ENCODE data around the gene INHA.

Gene INHA

DNA sequence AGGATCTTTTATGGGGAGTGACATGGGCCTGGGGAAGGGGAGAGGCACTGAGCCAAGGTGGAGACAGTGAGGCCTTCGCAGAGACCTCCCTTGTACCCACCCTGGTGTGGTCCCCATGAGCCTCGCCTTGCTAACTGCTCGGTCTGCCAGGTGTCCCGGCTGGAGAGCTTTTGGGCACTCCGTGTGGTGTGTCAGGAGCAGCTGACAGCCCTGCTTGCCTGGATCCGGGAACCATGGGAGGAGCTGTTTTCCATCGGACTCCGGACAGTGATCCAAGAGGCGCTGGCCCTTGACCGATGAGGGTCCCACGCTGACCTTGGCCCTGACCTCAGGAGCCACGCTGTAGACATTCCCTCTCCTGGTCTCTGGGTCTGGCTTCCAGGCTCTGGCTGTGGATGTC is 43.8 kb downstream of the INHA start:
- DNase-seq, result no peak
- in situ Hi-C loops (cut with HindIII; ENCODE audit: low pct_ligation_motif_present, low sequenced_read_pairs), result no loop called here
- Histone ChIP-seq H3K36me3 (replicated peaks) (peaks cover 20% of the 10 kb centered on the region), H3K4me3 (ENCODE audit: low read depth, low read length) (no peak overlapping the region), H3K27me3 (replicated peaks) (no peaks in the 10 kb centered on the region), H3K27ac (no peak overlapping the region)
- TF ChIP-seq, protein P1, sequence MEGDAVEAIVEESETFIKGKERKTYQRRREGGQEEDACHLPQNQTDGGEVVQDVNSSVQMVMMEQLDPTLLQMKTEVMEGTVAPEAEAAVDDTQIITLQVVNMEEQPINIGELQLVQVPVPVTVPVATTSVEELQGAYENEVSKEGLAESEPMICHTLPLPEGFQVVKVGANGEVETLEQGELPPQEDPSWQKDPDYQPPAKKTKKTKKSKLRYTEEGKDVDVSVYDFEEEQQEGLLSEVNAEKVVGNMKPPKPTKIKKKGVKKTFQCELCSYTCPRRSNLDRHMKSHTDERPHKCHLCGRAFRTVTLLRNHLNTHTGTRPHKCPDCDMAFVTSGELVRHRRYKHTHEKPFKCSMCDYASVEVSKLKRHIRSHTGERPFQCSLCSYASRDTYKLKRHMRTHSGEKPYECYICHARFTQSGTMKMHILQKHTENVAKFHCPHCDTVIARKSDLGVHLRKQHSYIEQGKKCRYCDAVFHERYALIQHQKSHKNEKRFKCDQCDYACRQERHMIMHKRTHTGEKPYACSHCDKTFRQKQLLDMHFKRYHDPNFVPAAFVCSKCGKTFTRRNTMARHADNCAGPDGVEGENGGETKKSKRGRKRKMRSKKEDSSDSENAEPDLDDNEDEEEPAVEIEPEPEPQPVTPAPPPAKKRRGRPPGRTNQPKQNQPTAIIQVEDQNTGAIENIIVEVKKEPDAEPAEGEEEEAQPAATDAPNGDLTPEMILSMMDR (IDR thresholded peaks at IDR 0.05; ENCODE audit: low read depth, low read length, missing control alignments), result no peak

DNA sequence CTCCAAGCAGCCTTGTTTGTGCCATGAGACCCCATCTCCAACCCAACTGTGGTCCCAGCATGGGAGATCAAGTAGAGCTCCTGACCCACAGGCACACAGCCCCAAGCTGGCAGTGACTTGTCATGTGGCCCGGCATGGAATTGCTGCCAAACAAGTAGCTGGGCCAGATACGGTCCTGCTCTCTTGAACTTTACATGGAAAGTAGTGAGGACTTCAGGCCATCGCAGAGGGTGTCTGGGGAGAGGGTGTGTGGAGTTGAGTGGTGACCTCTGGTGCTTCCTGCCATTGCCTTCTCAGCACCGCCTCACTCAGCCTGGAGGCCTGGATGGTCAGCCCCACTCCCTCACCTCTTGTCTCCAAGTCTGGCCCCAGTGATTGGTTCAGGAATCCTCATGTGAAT is 44.4 kb downstream of the INHA start:
- no peak overlapping the region for H3K4me3 ChIP-seq (ENCODE audit: low read depth, low read length)
- no peak for DNase-seq
- TF ChIP-seq, protein P1 (IDR thresholded peaks at IDR 0.05; ENCODE audit: low read depth, low read length, missing control alignments), result no peak
- no peak overlapping the region for H3K27ac ChIP-seq
- in situ Hi-C loops (cut with HindIII; ENCODE audit: low pct_ligation_motif_present, low sequenced_read_pairs), result no loop called here
- H3K27me3 ChIP-seq (replicated peaks), result no peaks in the 10 kb centered on the region
- H3K36me3 ChIP-seq (replicated peaks), result peaks cover 19% of the 10 kb centered on the region

DNA sequence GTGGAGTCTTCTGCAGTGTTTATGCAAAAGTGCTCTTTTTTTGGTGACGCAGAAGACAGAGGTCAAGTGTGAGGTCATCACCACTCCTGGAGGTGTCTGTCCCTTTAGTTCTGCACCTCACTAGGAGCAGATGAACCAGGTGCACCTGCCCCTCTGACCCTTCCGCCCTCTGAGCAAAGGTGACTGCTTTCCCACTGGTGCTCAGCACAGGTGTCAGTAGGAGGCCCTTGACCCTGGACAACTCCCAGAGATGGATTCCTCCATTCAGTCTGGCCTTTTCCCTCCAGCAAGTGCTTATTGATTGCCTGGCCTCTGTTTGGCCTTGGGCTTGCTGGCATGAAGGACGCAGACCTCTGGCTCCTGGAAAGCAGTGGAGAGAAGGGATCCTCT is 46.6 kb downstream of the INHA start:
- peaks cover 11% of the 10 kb centered on the region for H3K36me3 ChIP-seq (replicated peaks)
- DNase-seq, result no peak
- H3K27ac ChIP-seq, result no peak overlapping the region
- TF ChIP-seq, protein P1 (IDR thresholded peaks at IDR 0.05; ENCODE audit: low read depth, low read length, missing control alignments), result no peak
- in situ Hi-C loops (cut with HindIII; ENCODE audit: low pct_ligation_motif_present, low sequenced_read_pairs), result no loop called here
- H3K4me3 ChIP-seq (ENCODE audit: low read depth, low read length), result no peak overlapping the region
- H3K27me3 ChIP-seq (replicated peaks), result no peaks in the 10 kb centered on the region

DNA sequence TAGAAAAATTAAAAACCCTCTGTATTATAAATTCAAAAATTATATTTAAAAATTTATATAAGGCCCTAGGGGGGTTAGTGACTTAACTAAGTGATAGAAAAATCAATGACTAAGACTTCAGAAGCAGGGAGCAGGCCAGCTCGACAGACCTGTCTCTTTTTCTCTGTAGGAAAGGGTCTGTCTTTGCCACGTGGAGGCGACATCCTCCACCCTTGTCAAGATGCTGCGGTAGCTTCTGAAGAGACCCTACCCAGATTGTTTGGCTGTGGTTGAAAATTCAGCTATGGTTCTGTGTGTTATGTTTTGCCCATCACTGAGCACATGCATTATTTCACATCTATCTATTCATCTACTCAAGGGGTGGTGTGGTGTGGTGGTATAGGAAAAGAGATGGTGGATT is 47.1 kb downstream of the INHA start:
- Histone ChIP-seq H3K27me3 (replicated peaks) (no peaks in the 10 kb centered on the region), H3K4me3 (ENCODE audit: low read depth, low read length) (no peak overlapping the region), H3K36me3 (replicated peaks) (peaks cover 7% of the 10 kb centered on the region), H3K27ac (no peak overlapping the region)
- in situ Hi-C loops (cut with HindIII; ENCODE audit: low pct_ligation_motif_present, low sequenced_read_pairs), result no loop called here
- TF ChIP-seq, protein P1 (IDR thresholded peaks at IDR 0.05; ENCODE audit: low read depth, low read length, missing control alignments), result peak; percentile 17
- no peak for DNase-seq

DNA sequence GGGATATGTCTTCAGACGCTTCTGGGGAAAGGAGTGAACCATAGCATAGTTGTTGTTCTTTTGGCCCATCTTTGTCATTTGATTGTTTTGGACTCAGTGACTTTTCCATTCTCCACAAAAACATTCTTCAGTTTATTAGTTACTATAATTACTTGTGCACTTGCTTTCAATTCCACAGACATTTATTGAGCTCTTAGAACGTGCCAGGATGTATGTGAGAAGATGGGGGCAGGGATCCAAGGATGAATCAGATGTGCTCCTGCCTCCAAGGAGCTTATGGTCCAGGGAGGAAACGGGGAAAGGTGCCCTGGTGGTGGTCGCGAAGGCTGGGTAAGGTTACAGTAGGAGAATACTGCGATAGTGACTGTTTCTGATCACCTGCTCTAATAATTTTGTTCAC is 48.4 kb downstream of the INHA start:
- Histone ChIP-seq H3K4me3 (ENCODE audit: low read depth, low read length) (no peak overlapping the region), H3K36me3 (replicated peaks) (peaks cover 4% of the 10 kb centered on the region), H3K27ac (no peak overlapping the region), H3K27me3 (replicated peaks) (no peaks in the 10 kb centered on the region)
- in situ Hi-C loops (cut with HindIII; ENCODE audit: low pct_ligation_motif_present, low sequenced_read_pairs), result no loop called here
- no peak for DNase-seq
- TF ChIP-seq, protein P1 (IDR thresholded peaks at IDR 0.05; ENCODE audit: low read depth, low read length, missing control alignments), result no peak

DNA sequence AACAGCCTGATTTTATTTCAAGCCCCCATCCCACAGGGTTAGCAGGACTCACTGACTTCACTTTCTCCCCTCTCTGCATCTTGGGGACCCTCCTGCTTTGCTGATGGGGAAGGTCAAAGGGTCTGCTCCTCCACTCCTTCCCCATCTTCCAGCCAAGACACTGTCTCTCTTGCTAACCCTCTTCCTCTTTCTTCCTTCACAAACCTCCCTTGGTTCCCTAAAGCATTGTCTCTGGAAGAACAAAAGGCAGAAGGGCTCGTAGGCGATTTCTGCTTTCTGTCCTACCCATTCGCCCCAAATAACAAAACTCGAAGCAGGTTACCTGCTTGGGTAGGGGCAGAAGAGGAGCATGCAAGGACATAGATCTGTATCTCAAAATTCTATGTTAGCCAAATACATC is 49.8 kb downstream of the INHA start:
- no peaks in the 10 kb centered on the region for H3K27me3 ChIP-seq (replicated peaks)
- no peaks in the 10 kb centered on the region for H3K36me3 ChIP-seq (replicated peaks)
- no peak overlapping the region for H3K27ac ChIP-seq
- TF ChIP-seq, protein P1 (IDR thresholded peaks at IDR 0.05; ENCODE audit: low read depth, low read length, missing control alignments), result no peak
- DNase-seq, result no peak
- in situ Hi-C loops (cut with HindIII; ENCODE audit: low pct_ligation_motif_present, low sequenced_read_pairs), result no loop called here
- H3K4me3 ChIP-seq (ENCODE audit: low read depth, low read length), result no peak overlapping the region
